DOHH2 (cell line): ENCODE results near the gene ME3.

Experiments
- H3F3A ChIP-seq: fragments of 200-600 bp; sonication (generic), shearing (Covaris generic); 2 replicates; pipeline ENCODE4 v1.6.0; 2016; ENCODE audit warnings: antibody characterized with exemption, mild to moderate bottlenecking; ENCODE audit not compliant: control insufficient read depth, insufficient read depth
- H3K27ac ChIP-seq: fragments of 200-600 bp; sonication (generic); 2 replicates; pipeline ENCODE4 v1.5.1; 2014; ENCODE audit warnings: low read depth, mild to moderate bottlenecking, low read length, moderate library complexity
- H3K27me3 ChIP-seq: fragments of 200-600 bp; sonication (generic); 2 replicates; pipeline ENCODE4 v1.6.1; 2014; ENCODE audit warnings: mild to moderate bottlenecking, low read length, mixed read lengths; ENCODE audit not compliant: control insufficient read depth
- H3K36me3 ChIP-seq: fragments of 200-600 bp; sonication (generic); 2 replicates; pipeline ENCODE4 v1.6.1; 2014; ENCODE audit warnings: mild to moderate bottlenecking, low read length, moderate library complexity, mixed read lengths; ENCODE audit not compliant: control insufficient read depth
- H3K4me1 ChIP-seq: fragments of 200-600 bp; sonication (generic); 2 replicates; pipeline ENCODE4 v1.6.1; 2014; ENCODE audit warnings: mild to moderate bottlenecking, low read length, mixed read lengths; ENCODE audit not compliant: control insufficient read depth
- H3K4me2 ChIP-seq: fragments of 200-600 bp; sonication (generic); 2 replicates; pipeline ENCODE4 v1.6.0; 2014; ENCODE audit warnings: mild to moderate bottlenecking, low read length, moderate library complexity
- H3K4me3 ChIP-seq: fragments of 200-600 bp; sonication (generic); 2 replicates; pipeline ENCODE4 v1.5.1; 2014; ENCODE audit warnings: mild to moderate bottlenecking, low read length, mixed read lengths
- H3K79me2 ChIP-seq: fragments of 200-600 bp; sonication (generic); 2 replicates; pipeline ENCODE4 v1.6.1; 2014; ENCODE audit warnings: mild to moderate bottlenecking, low read length, mixed read lengths; ENCODE audit not compliant: control insufficient read depth
- H3K9me2 ChIP-seq: fragments of 200-600 bp; sonication (generic); replicated peaks from 2 replicates; pipeline ENCODE4 v1.6.1; 2014; ENCODE audit warnings: mild to moderate bottlenecking, low read length, mixed read lengths; ENCODE audit not compliant: control insufficient read depth
- H3K9me3 ChIP-seq: fragments of 200-600 bp; sonication (generic); 2 replicates; pipeline ENCODE4 v1.6.1; 2014; ENCODE audit warnings: antibody characterized with exemption, low read length, mixed read lengths; ENCODE audit not compliant: control insufficient read depth, insufficient read depth
- H4K20me1 ChIP-seq: fragments of 200-600 bp; sonication (generic); 2 replicates; pipeline ENCODE4 v1.6.0; 2014; ENCODE audit warnings: low read depth, mild to moderate bottlenecking, antibody characterized with exemption, low read length, moderate library complexity; ENCODE audit not compliant: control insufficient read depth, insufficient read depth
- CTCF ChIP-seq: fragments of 200-600 bp; sonication (generic); IDR thresholded peaks from one replicate; pipeline ENCODE4 v1.5.1; 2014; ENCODE audit warnings: antibody characterized with exemption, mild to moderate bottlenecking, low read depth, low read length; ENCODE audit not compliant: poor library complexity, severe bottlenecking
- EZH2phosphoT487 ChIP-seq: fragments of 200-600 bp; sonication (generic); IDR thresholded peaks from 2 replicates; pipeline ENCODE4 v1.6.1; 2017; ENCODE audit warnings: borderline replicate concordance, mild to moderate bottlenecking, antibody characterized with exemption, low read length, moderate library complexity, mixed read lengths

Gene ME3

GRCh38 chr11:86672007-86672621, at the start of gene ME3:
Gene ME3, minus strand, starts transcription at chr11:86672616.
- no peaks in the 10 kb centered on the region for H3K36me3 ChIP-seq
- no peak within 1 kb of the TSS for H3K4me3 ChIP-seq
- H3K79me2 ChIP-seq = no peaks in the 10 kb centered on the region
- H3F3A ChIP-seq = no peaks in the 10 kb centered on the region
- no peaks in the 10 kb centered on the region for H3K27me3 ChIP-seq
- TF ChIP-seq CTCF (no peak), EZH2phosphoT487 (no peak)
- H3K9me3 ChIP-seq = peaks cover 2% of the 10 kb centered on the region; the same call in 1 of the 2 replicates
- no peaks in the 10 kb centered on the region for H3K9me2 ChIP-seq
- H3K4me2 ChIP-seq = no peak within 1 kb of the TSS
- no peaks in the 10 kb centered on the region for H4K20me1 ChIP-seq
- H3K27ac ChIP-seq = no peak within 1 kb of the TSS
- no peaks in the 10 kb centered on the region for H3K4me1 ChIP-seq

- H3K4me1 ChIP-seq = no peaks in the 10 kb centered on the region
- H3K36me3 ChIP-seq = no peaks in the 10 kb centered on the region
- no peaks in the 10 kb centered on the region for H3K79me2 ChIP-seq
- H3K27me3 ChIP-seq = no peaks in the 10 kb centered on the region
- H3K9me3 ChIP-seq = no peaks in the 10 kb centered on the region
- no peak overlapping the region for H3K4me3 ChIP-seq
- no peak overlapping the region for H3K27ac ChIP-seq
- H3F3A ChIP-seq = no peaks in the 10 kb centered on the region
- no peaks in the 10 kb centered on the region for H4K20me1 ChIP-seq
- no peaks in the 10 kb centered on the region for H3K9me2 ChIP-seq
- TF ChIP-seq EZH2phosphoT487 = no peak
- no peak for TF ChIP-seq CTCF
- no peak overlapping the region for H3K4me2 ChIP-seq
Observed at GRCh38 chr11:86722006-86722405, 49.6 kb upstream of the ME3 start.

DNA sequence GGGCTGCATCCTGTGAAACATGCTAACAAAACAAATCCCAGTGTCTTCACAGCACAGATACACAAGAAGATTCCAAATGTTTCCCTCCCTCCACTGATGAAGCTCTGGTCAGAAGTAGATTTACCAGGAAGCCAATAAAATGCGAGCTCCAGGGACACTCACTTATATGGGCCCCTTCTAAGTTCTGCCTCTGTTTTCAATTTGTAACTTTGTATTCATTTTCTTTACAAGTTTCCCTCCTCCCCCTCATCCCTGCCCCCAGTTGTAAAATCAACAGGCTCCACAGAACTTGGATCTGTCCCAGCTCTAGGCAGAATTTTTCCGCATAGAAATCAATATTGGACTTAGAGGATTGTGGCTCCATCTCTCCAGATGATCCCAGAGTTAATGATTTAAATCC, 48.1 kb upstream of the ME3 start:
- no peaks in the 10 kb centered on the region for H3K36me3 ChIP-seq
- no peak overlapping the region for H3K4me2 ChIP-seq
- no peak overlapping the region for H3K4me3 ChIP-seq
- no peaks in the 10 kb centered on the region for H3K9me2 ChIP-seq
- H3K27me3 ChIP-seq = no peaks in the 10 kb centered on the region
- no peak for TF ChIP-seq CTCF
- no peak for TF ChIP-seq EZH2phosphoT487
- H3K27ac ChIP-seq = no peak overlapping the region
- H3K9me3 ChIP-seq = no peaks in the 10 kb centered on the region
- no peaks in the 10 kb centered on the region for H3K4me1 ChIP-seq
- no peaks in the 10 kb centered on the region for H3F3A ChIP-seq
- no peaks in the 10 kb centered on the region for H4K20me1 ChIP-seq
- H3K79me2 ChIP-seq = no peaks in the 10 kb centered on the region
